Breast epithelium (tissue), 4 donors: ENCODE measurements around the gene CDH4. TPM values are rescaled to one million over a fixed set of nuclear protein-coding genes. Genes with fewer than 3 reads are reported as not detected.

Source experiments
- DNase-seq, 2 donors: peaks; one replicate each; pipeline ENCODE4 v3.0.0-alpha.2; 2019; ENCODE audit warnings: low spot score in 2 of 2
- H3K27ac ChIP-seq, 2 donors: fragments of 200-600 bp; sonication (generic) in 1 of 2; one replicate each; pipeline ENCODE4 v1.5.1; 2016 to 2019; ENCODE audit warnings: mild to moderate bottlenecking in 1 of 2
- H3K27me3 ChIP-seq, 2 donors: fragments of 200-600 bp; sonication (generic) in 1 of 2; one replicate each; pipeline versions ENCODE4 v1.5.1 to v1.6.0; 2017 to 2019; ENCODE audit warnings: control low read depth in 1 of 2, mild to moderate bottlenecking in 1 of 2
- H3K36me3 ChIP-seq: fragments of 200-600 bp; one replicate; pipeline ENCODE4 v1.5.1; 2019
- H3K4me1 ChIP-seq, 2 donors: fragments of 200-600 bp; sonication (generic); one replicate each; pipeline ENCODE4 v1.5.1; 2016 to 2019; ENCODE audit warnings: control low read depth in 1 of 2
- H3K4me3 ChIP-seq, 3 donors: fragments of 200-600 bp; sonication (generic); 1 replicate in 2 of 3; 2 replicates in 1 of 3; pipeline ENCODE4 v1.5.1; 2016 to 2019; ENCODE audit warnings: mild to moderate bottlenecking in 3 of 3, moderate library complexity in 2 of 3
- H3K9me3 ChIP-seq, 2 donors: fragments of 200-600 bp; sonication (generic) in 1 of 2; one replicate each; pipeline ENCODE4 v1.5.1; 2016 to 2019; ENCODE audit warnings: control low read depth in 1 of 2
- CTCF ChIP-seq, 3 donors: fragments of 450-650 bp; IDR thresholded peaks; one replicate each; pipeline ENCODE4 v1.5.1; 2016 to 2017; ENCODE audit warnings: antibody characterized with exemption in 3 of 3, mild to moderate bottlenecking in 3 of 3, moderate library complexity in 3 of 3
- POLR2A ChIP-seq: fragments of 450-650 bp; IDR thresholded peaks from one replicate; pipeline ENCODE4 v1.6.1; 2016; ENCODE audit warnings: antibody characterized with exemption, mild to moderate bottlenecking, moderate library complexity
- POLR2AphosphoS5 ChIP-seq, 3 donors: sonication (generic); formaldehyde crosslinking; IDR thresholded peaks; one replicate each; pipeline ENCODE4 v1.6.1; 2017; ENCODE audit warnings: antibody characterized with exemption in 3 of 3
- intact Hi-C: fragments of 100-400 bp; cut with DNase I; formaldehyde crosslinking; loops from one replicate; pipeline ENCODE4 v1.15.1; 2023; ENCODE audit warnings: low total_unique reads
- total RNA-seq, 3 donors: library from RNA; depleted of rRNA; stranded (reverse); fragments of >200 nt; gene quantifications; one replicate each; pipeline ENCODE4 v1.1.0, GENCODE V29; 2016

The CDH4 gene
- total RNA-seq, 3 donors from 2014 or later, result under 0.01 TPM; not detected in 2

GRCh38 chr20:61924858-61925554 is 672.9 kb downstream of the CDH4 start:
- no peaks in the 10 kb centered on the region for H3K36me3 ChIP-seq
- peaks cover 0 to 10% of the 10 kb centered on the region in 2 donors for H3K9me3 ChIP-seq
- TF ChIP-seq CTCF (IDR thresholded peaks at IDR 0.05) (no peak), POLR2AphosphoS5 (IDR thresholded peaks at IDR 0.05) (no peak), POLR2A (no peak)
- intact Hi-C loops, result no loop called here
- H3K27me3 ChIP-seq, result peaks cover 0 to 22% of the 10 kb centered on the region in 2 donors
- H3K4me3 ChIP-seq, result no peak overlapping the region
- no peak for DNase-seq
- no peaks in the 10 kb centered on the region for H3K4me1 ChIP-seq
- H3K27ac ChIP-seq, result no peak overlapping the region

- H3K9me3 ChIP-seq, result peaks cover 0 to 10% of the 10 kb centered on the region in 2 donors
- DNase-seq, result no peak
- H3K4me3 ChIP-seq, result no peak overlapping the region
- H3K36me3 ChIP-seq, result no peaks in the 10 kb centered on the region
- intact Hi-C loops, result no loop called here
- no peaks in the 10 kb centered on the region for H3K4me1 ChIP-seq
- TF ChIP-seq CTCF (IDR thresholded peaks at IDR 0.05) (no peak), POLR2AphosphoS5 (IDR thresholded peaks at IDR 0.05) (no peak), POLR2A (no peak)
- no peak overlapping the region for H3K27ac ChIP-seq
- H3K27me3 ChIP-seq, result peaks cover 0 to 22% of the 10 kb centered on the region in 2 donors
These were observed 673.6 kb downstream of the CDH4 start for GRCh38 chr20:61925555-61926252.

GRCh38 chr20:61926253-61926613 is 674.2 kb downstream of the CDH4 start:
- Histone ChIP-seq H3K27ac (no peak overlapping the region), H3K36me3 (no peaks in the 10 kb centered on the region), H3K4me3 (no peak overlapping the region), H3K9me3 (peaks cover 0 to 10% of the 10 kb centered on the region in 2 donors), H3K4me1 (no peaks in the 10 kb centered on the region), H3K27me3 (peaks cover 0 to 22% of the 10 kb centered on the region in 2 donors)
- intact Hi-C loops, result no loop called here
- DNase-seq, result no peak
- TF ChIP-seq POLR2A, result no peak
- no peak for TF ChIP-seq CTCF (IDR thresholded peaks at IDR 0.05)
- no peak for TF ChIP-seq POLR2AphosphoS5 (IDR thresholded peaks at IDR 0.05)

GRCh38 chr20:61926796-61927192 is 674.7 kb downstream of the CDH4 start:
- TF ChIP-seq POLR2A, result no peak
- TF ChIP-seq CTCF (IDR thresholded peaks at IDR 0.05), result no peak
- TF ChIP-seq POLR2AphosphoS5 (IDR thresholded peaks at IDR 0.05), result no peak
- Histone ChIP-seq H3K9me3 (peaks cover 0 to 10% of the 10 kb centered on the region in 2 donors), H3K27me3 (peaks cover 0 to 22% of the 10 kb centered on the region in 2 donors), H3K27ac (no peak overlapping the region), H3K4me1 (no peaks in the 10 kb centered on the region), H3K36me3 (no peaks in the 10 kb centered on the region), H3K4me3 (no peak overlapping the region)
- no peak for DNase-seq
- intact Hi-C loops, result no loop called here

GRCh38 chr20:61927193-61927825 is 675.2 kb downstream of the CDH4 start:
- Histone ChIP-seq H3K27me3 (peaks cover 0 to 22% of the 10 kb centered on the region in 2 donors), H3K9me3 (peaks cover 0 to 10% of the 10 kb centered on the region in 2 donors), H3K4me1 (no peaks in the 10 kb centered on the region), H3K36me3 (no peaks in the 10 kb centered on the region), H3K27ac (no peak overlapping the region), H3K4me3 (no peak overlapping the region)
- intact Hi-C loops, result no loop called here
- TF ChIP-seq POLR2AphosphoS5 (IDR thresholded peaks at IDR 0.05) (no peak), POLR2A (no peak)
- no peak for DNase-seq
